Dermis microvascular lymphatic vessel endothelial cell (primary cell): ENCODE results near the gene PRKG1. TPM values are rescaled to one million over a fixed set of nuclear protein-coding genes. Genes with fewer than 3 reads are reported as not detected.

Source experiments
- DNase-seq, 2 donors: peaks; one replicate each; pipeline versions ENCODE4 v3.0.0 to v3.0.0-alpha.2; 2010; ENCODE audit warnings: low read depth in 2 of 2
- total RNA-seq: library from RNA; depleted of rRNA; stranded (reverse); fragments of >200 nt; gene quantifications from 2 replicates; pipeline ENCODE4 v1.2.1, GENCODE V29; 2014

PRKG1 gene
- total RNA-seq, 1 donor from 2014 or later = 0.64 TPM

- no peak for DNase-seq
Measured at GRCh38 chr10:51694086-51694768, 619.9 kb downstream of the PRKG1 start.

GRCh38 chr10:51696251-51696650 is 622.0 kb downstream of the PRKG1 start:
- no peak for DNase-seq

GRCh38 chr10:51698473-51699063 is 624.3 kb downstream of the PRKG1 start:
- DNase-seq = peak in 1 of 2 donors; percentile 0

GRCh38 chr10:51699145-51699474 is 624.8 kb downstream of the PRKG1 start:
- no peak for DNase-seq

- DNase-seq = peak; percentile 94 to 95
Measured at GRCh38 chr10:51699475-51700227, 625.4 kb downstream of the PRKG1 start, which contains the start of gene CSTF2T. TSS of gene CSTF2T (minus strand) at chr10:51699595. CDS start at chr10:51699549, 46 bp downstream.

GRCh38 chr10:51700228-51700817 is 626.0 kb downstream of the PRKG1 start:
- DNase-seq = peak in 1 of 2 donors; percentile 54

GRCh38 chr10:51705774-51706173 is 631.5 kb downstream of the PRKG1 start:
- no peak for DNase-seq

GRCh38 chr10:51706225-51706624 is 631.9 kb downstream of the PRKG1 start:
- DNase-seq = no peak

- no peak for DNase-seq
Measured at GRCh38 chr10:51707392-51707791, 633.1 kb downstream of the PRKG1 start.

- DNase-seq = no peak
Measured at GRCh38 chr10:51707821-51708424, 633.6 kb downstream of the PRKG1 start.

- DNase-seq = no peak
Measured at GRCh38 chr10:51708609-51709008, 634.3 kb downstream of the PRKG1 start.

GRCh38 chr10:51709324-51709972 is 635.2 kb downstream of the PRKG1 start:
- DNase-seq = no peak

GRCh38 chr10:51711519-51711891 is 637.2 kb downstream of the PRKG1 start:
- no peak for DNase-seq

GRCh38 chr10:51716981-51717380 is 642.7 kb downstream of the PRKG1 start:
- DNase-seq = no peak

- DNase-seq = no peak
Measured at GRCh38 chr10:51718804-51719291, 644.6 kb downstream of the PRKG1 start.

GRCh38 chr10:51724038-51724437 is 649.8 kb downstream of the PRKG1 start:
- DNase-seq = no peak

GRCh38 chr10:51729822-51730555 is 655.7 kb downstream of the PRKG1 start:
- no peak for DNase-seq

GRCh38 chr10:51733057-51733456 is 658.8 kb downstream of the PRKG1 start:
- no peak for DNase-seq

GRCh38 chr10:51743146-51743545 is 668.9 kb downstream of the PRKG1 start:
- DNase-seq = no peak

- DNase-seq = no peak
Measured at GRCh38 chr10:51744235-51745000, 670.1 kb downstream of the PRKG1 start.
